Measurements from ENCODE around the gene IFI16.
"Not testable (repeated sequence)": the region's sequence is repeated elsewhere in the genome, so short reads cannot be mapped to it uniquely, and the experiment has no call there.

Gene IFI16

GRCh38 chr1:159090286-159091179, 80.8 kb downstream of the IFI16 start:
- no peak overlapping the region for H3K4me3 ChIP-seq (ENCODE audit: low read length)
- H3K9ac ChIP-seq (ENCODE audit: low read length) = no peak overlapping the region
- H3K27me3 ChIP-seq (ENCODE audit: control insufficient read depth, insufficient read depth, low read length) = no peaks in the 10 kb centered on the region
- no peaks in the 10 kb centered on the region for H3K9me3 ChIP-seq (ENCODE audit: control insufficient read depth, low read length)
- H3K4me1 ChIP-seq (ENCODE audit: control insufficient read depth, insufficient read depth, low read length) = no peaks in the 10 kb centered on the region
- no peaks in the 10 kb centered on the region for H3K36me3 ChIP-seq (ENCODE audit: control insufficient read depth, insufficient read depth, low read length)

GRCh38 chr1:159091180-159091560, 81.5 kb downstream of the IFI16 start:
- no peaks in the 10 kb centered on the region for H3K9me3 ChIP-seq (ENCODE audit: control insufficient read depth, low read length)
- no peak overlapping the region for H3K9ac ChIP-seq (ENCODE audit: low read length)
- no peaks in the 10 kb centered on the region for H3K27me3 ChIP-seq (ENCODE audit: control insufficient read depth, insufficient read depth, low read length)
- H3K4me1 ChIP-seq (ENCODE audit: control insufficient read depth, insufficient read depth, low read length) = no peaks in the 10 kb centered on the region
- no peak overlapping the region for H3K4me3 ChIP-seq (ENCODE audit: low read length)
- H3K36me3 ChIP-seq (ENCODE audit: control insufficient read depth, insufficient read depth, low read length) = no peaks in the 10 kb centered on the region

DNA sequence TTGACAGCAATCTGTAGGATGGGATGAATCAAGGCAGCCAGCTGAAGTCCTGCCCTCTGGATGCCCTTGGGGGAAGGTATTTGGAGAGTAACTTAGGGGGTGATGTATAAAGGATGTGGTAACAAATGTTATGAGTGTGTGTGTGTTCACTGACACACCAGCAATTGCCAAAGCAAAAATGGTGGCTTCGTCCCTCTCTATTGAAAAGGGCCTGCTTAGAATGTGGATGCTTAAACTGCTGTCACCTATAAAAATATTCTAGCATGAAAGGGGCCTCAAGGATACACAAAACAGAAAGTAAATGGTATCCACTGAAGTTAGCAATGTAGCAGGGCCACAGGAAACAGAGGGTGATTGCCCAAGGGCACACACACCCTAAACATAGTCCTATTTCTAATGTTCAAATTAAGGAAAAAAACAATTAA, 81.9 kb downstream of the IFI16 start:
- Histone ChIP-seq H3K27me3 (ENCODE audit: control insufficient read depth, insufficient read depth, low read length) (no peaks in the 10 kb centered on the region), H3K4me1 (ENCODE audit: control insufficient read depth, insufficient read depth, low read length) (no peaks in the 10 kb centered on the region), H3K4me3 (ENCODE audit: low read length) (no peak overlapping the region), H3K36me3 (ENCODE audit: control insufficient read depth, insufficient read depth, low read length) (no peaks in the 10 kb centered on the region), H3K9ac (ENCODE audit: low read length) (no peak overlapping the region), H3K9me3 (ENCODE audit: control insufficient read depth, low read length) (no peaks in the 10 kb centered on the region)

DNA sequence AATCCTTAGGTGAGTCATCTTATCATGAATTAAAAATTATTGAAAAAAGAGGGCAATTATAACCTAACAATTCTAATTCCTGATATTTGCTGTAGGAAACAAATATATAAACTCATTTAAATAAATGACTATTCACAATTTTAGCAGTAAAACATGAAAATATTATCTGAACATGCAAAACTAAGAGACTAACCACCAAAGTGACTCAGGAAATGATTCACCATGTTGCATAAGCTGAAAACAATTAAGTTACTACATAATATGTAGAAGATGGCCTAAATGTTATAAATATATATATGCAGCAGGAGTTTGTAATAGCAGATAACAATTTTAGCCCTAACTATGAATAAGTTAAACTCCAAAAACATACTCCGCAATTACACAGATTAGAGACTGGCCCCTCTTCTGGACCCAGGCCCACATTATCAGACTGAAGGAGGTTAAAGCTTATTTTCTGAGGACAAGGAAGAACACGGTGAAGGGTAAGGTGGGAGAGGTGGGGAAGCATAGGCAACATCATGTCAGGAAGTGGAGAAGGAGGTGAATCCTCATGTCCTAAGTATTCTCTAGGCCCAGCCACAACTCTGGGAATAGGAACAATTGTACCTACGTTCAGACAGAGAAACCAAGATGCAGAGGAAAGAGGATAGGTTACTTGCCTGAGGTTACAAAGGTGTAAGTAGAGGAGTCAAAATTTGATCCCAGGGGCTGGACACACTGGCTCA, 82.5 kb downstream of the IFI16 start:
- Histone ChIP-seq H3K9ac (ENCODE audit: low read length) (no peak overlapping the region), H3K36me3 (ENCODE audit: control insufficient read depth, insufficient read depth, low read length) (no peaks in the 10 kb centered on the region), H3K27me3 (ENCODE audit: control insufficient read depth, insufficient read depth, low read length) (no peaks in the 10 kb centered on the region), H3K4me3 (ENCODE audit: low read length) (no peak overlapping the region), H3K9me3 (ENCODE audit: control insufficient read depth, low read length) (no peaks in the 10 kb centered on the region), H3K4me1 (ENCODE audit: control insufficient read depth, insufficient read depth, low read length) (no peaks in the 10 kb centered on the region)

DNA sequence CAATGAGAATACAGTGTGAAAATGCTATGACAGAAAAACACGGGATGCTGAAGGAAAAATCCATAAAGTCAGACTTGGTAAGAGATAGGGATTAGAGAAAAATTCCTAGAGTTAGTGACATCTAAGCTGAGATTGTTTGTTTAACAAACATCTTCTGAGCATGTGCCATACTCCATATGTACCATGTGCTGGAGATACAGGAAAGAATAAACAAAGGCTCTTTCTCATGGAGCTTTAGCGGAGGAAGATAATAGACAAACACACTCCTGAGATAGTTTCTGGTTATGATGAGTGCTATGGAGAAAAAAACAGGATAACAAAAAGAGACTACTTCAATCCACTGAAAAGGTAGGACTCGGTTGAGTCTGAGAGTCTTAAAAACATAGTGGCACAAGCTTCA, 88.9 kb downstream of the IFI16 start:
- no peaks in the 10 kb centered on the region for H3K27me3 ChIP-seq (ENCODE audit: control insufficient read depth, insufficient read depth, low read length)
- H3K4me1 ChIP-seq (ENCODE audit: control insufficient read depth, insufficient read depth, low read length) = no peaks in the 10 kb centered on the region
- H3K4me3 ChIP-seq (ENCODE audit: low read length) = no peak overlapping the region
- no peaks in the 10 kb centered on the region for H3K36me3 ChIP-seq (ENCODE audit: control insufficient read depth, insufficient read depth, low read length)
- H3K9ac ChIP-seq (ENCODE audit: low read length) = no peak overlapping the region
- no peaks in the 10 kb centered on the region for H3K9me3 ChIP-seq (ENCODE audit: control insufficient read depth, low read length)

- no peak overlapping the region for H3K4me3 ChIP-seq (ENCODE audit: low read length)
- H3K27me3 ChIP-seq (ENCODE audit: control insufficient read depth, insufficient read depth, low read length) = no peaks in the 10 kb centered on the region
- no peaks in the 10 kb centered on the region for H3K9me3 ChIP-seq (ENCODE audit: control insufficient read depth, low read length)
- H3K36me3 ChIP-seq (ENCODE audit: control insufficient read depth, insufficient read depth, low read length) = no peaks in the 10 kb centered on the region
- no peaks in the 10 kb centered on the region for H3K4me1 ChIP-seq (ENCODE audit: control insufficient read depth, insufficient read depth, low read length)
- no peak overlapping the region for H3K9ac ChIP-seq (ENCODE audit: low read length)
Observed at GRCh38 chr1:159100589-159100988, 90.9 kb downstream of the IFI16 start.

- not testable (repeated sequence) for H3K4me3 ChIP-seq (ENCODE audit: low read length); H3K9ac ChIP-seq (ENCODE audit: low read length); H3K4me1 ChIP-seq (ENCODE audit: control insufficient read depth, insufficient read depth, low read length); H3K36me3 ChIP-seq (ENCODE audit: control insufficient read depth, insufficient read depth, low read length); H3K27me3 ChIP-seq (ENCODE audit: control insufficient read depth, insufficient read depth, low read length); H3K9me3 ChIP-seq (ENCODE audit: control insufficient read depth, low read length)
Observed at GRCh38 chr1:159103021-159103420, 93.3 kb downstream of the IFI16 start.

All from mucosa of stomach (tissue), 1 donor.